22Rv1 (cell line): ENCODE measurements around the gene TMEM37.

Experiments
- H3K27ac ChIP-seq: fragments of 450-650 bp; 2 replicates; pipeline ENCODE4 v1.5.1; 2017
- ZFX ChIP-seq: fragments of 450-650 bp; IDR thresholded peaks from 2 replicates; pipeline ENCODE4 v1.6.1; 2017; ENCODE audit warnings: antibody characterized with exemption, borderline replicate concordance
- TF ChIP-seq, protein P1 (sequence below): fragments of 450-650 bp; IDR thresholded peaks from 2 replicates; pipeline ENCODE4 v1.5.1; 2017; ENCODE audit warnings: mild to moderate bottlenecking

The TMEM37 gene

GRCh38 chr2:119448427-119449141 lies 16.9 kb downstream of the TMEM37 start:
- no peak overlapping the region for H3K27ac ChIP-seq
- no peak for TF ChIP-seq ZFX
- TF ChIP-seq, protein P1, sequence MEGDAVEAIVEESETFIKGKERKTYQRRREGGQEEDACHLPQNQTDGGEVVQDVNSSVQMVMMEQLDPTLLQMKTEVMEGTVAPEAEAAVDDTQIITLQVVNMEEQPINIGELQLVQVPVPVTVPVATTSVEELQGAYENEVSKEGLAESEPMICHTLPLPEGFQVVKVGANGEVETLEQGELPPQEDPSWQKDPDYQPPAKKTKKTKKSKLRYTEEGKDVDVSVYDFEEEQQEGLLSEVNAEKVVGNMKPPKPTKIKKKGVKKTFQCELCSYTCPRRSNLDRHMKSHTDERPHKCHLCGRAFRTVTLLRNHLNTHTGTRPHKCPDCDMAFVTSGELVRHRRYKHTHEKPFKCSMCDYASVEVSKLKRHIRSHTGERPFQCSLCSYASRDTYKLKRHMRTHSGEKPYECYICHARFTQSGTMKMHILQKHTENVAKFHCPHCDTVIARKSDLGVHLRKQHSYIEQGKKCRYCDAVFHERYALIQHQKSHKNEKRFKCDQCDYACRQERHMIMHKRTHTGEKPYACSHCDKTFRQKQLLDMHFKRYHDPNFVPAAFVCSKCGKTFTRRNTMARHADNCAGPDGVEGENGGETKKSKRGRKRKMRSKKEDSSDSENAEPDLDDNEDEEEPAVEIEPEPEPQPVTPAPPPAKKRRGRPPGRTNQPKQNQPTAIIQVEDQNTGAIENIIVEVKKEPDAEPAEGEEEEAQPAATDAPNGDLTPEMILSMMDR, result no peak

DNA sequence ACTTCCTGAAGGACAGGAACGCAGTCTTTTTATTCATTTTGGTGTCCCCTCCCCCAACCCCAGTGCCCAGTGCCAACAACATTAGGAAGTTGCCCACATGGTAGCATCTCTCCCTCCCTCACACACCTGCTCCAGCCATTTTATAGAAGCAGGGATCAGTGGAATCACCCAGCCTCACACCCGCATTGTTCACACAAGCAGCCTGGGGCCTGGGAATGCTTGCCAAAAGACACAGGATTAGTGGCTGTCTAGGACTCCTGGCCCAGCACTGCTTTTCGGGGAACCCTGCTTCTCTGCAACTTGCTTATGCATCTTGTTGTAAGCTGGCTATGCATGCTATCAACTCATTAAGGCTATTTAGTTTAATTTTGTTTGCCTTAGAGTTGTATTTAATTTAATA lies 17.9 kb downstream of the TMEM37 start:
- H3K27ac ChIP-seq, result no peak overlapping the region
- TF ChIP-seq, protein P1, result no peak
- no peak for TF ChIP-seq ZFX

DNA sequence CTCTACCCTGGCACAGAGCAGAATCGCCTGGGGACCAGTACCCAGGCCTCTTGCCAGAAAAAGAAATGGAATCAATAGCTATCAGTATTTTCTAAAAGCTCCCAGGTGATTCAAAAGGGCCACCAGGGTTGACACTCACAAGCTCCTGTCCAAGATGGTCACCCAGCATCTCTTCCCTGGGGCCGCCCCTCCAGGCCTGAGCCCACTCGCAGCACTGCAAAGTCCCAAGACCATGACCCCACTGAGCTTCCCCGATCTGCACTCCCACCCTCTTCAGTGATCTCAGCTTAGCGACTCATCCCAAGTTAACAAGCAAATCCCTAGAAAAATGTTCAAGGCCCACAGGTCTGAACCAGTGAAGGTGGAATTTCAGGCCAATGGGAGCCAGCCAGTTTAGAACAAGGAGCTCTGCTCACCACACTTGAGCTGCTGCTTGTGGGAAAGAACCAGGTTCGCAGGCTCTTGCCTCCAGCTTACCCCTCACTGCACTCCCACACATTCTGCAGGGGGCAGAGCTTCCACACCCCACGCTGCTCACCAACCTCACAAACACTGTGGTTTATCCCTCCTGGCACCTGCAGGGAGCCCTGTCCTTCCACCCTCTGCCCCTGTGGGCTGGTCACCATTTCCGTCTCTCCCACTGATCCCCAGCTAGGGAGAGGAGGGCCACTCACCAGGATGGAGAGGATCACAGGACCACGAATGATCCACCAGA lies 19.8 kb downstream of the TMEM37 start:
- no peak overlapping the region for H3K27ac ChIP-seq
- no peak for TF ChIP-seq ZFX
- TF ChIP-seq, protein P1, result no peak

- TF ChIP-seq, protein P1, result no peak
- TF ChIP-seq ZFX, result no peak
- no peak overlapping the region for H3K27ac ChIP-seq
Measured at GRCh38 chr2:119453972-119454593, 22.4 kb downstream of the TMEM37 start.

- H3K27ac ChIP-seq, result no peak overlapping the region
Measured at GRCh38 chr2:119455066-119455718, 23.5 kb downstream of the TMEM37 start.

GRCh38 chr2:119460076-119460475 lies 28.4 kb downstream of the TMEM37 start:
- TF ChIP-seq, protein P1, result no peak
- no peak for TF ChIP-seq ZFX

More at GRCh38 chr2:119455066-119455718, 23.5 kb downstream of the TMEM37 start:
- no peak for TF ChIP-seq ZFX
- TF ChIP-seq, protein P1, result no peak

More at GRCh38 chr2:119460076-119460475, 28.4 kb downstream of the TMEM37 start:
- no peak overlapping the region for H3K27ac ChIP-seq
